Testis (tissue), 2 donors: ENCODE data around the gene PRKN.

Experiments
- CTCF ChIP-seq, 3 experiments: fragments of 450-650 bp in 2 of 3; fragments of 200-600 bp in 1 of 3; sonication (generic) in 1 of 3; IDR thresholded peaks; one replicate each; pipeline ENCODE4 v1.5.1; 2016 to 2019; ENCODE audit warnings: antibody characterized with exemption in 3 of 3, mild to moderate bottlenecking in 2 of 3, moderate library complexity in 1 of 3
- POLR2A ChIP-seq: fragments of 450-650 bp; IDR thresholded peaks from one replicate; pipeline ENCODE4 v1.6.1; 2017; ENCODE audit warnings: antibody characterized with exemption, mild to moderate bottlenecking, moderate library complexity

DNA sequence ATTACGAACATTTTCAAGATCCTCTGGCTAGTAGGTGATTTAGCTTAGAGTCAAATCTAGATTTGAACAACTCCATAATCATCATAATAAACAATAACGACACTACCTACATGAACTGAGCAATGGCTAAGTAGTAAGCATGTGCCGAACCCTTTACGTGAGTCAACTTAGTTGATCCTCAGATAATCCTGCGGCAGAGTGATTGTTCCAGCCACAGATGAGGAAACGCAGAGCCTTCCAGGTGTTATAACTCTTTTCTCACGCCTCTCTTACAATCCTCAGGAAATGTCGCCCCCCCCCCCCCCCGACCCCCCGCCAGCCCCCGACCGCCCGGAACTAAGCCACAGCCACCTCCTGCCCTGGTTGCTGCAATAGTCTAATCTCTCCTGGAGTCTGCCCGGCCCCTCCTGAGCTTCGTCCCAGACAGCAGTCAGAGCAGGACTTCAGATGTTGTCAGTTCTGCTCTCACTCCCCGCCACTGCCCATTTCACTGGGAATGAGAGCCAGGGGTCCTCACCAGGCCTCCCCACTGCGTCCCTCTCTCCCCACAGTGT, 1312.2 kb downstream of the PRKN start:
- TF ChIP-seq CTCF (IDR thresholded peaks at IDR 0.05) (no peak), POLR2A (no peak)
